ENCODE measurements around the gene RFX4. TPM values are rescaled to one million over a fixed set of nuclear protein-coding genes. Genes with fewer than 3 reads are reported as not detected.

Gene RFX4
- total RNA-seq, 1 donor from 2014 or later: not detected

DNA sequence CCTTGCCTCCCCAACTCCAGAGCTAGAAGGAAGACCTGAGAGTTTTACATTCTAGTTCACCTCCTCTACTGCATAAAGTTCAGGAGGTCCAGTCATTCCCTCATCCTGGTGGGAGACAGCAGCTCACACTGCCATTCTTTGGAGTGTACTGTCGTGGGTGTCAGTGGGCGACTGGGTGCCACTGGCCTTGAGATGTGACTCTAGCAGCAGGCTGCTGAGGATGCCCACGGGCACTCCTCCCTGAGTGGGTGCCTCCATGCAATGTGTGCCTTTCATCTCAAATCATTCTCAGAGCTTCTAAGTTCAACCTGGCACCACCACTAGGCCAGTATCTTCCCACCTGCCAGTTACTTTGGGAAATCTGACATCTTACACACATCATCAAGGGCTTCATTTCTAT lies 12.5 kb downstream of the RFX4 start:
- Histone ChIP-seq H3K4me3 (no peak overlapping the region), H3K36me3 (no peaks in the 10 kb centered on the region), H3K27ac (replicated peaks) (no peak overlapping the region), H3K9me3 (replicated peaks) (no peaks in the 10 kb centered on the region), H3K27me3 (ENCODE audit: low read depth) (peaks cover 91% of the 10 kb centered on the region), H3K4me1 (no peaks in the 10 kb centered on the region)
- DNase-seq: no peak
- intact Hi-C loops (cut with micrococcal nuclease): no loop called here
- no peak for TF ChIP-seq CTCF (IDR thresholded peaks at IDR 0.05; ENCODE audit: borderline replicate concordance)

DNA sequence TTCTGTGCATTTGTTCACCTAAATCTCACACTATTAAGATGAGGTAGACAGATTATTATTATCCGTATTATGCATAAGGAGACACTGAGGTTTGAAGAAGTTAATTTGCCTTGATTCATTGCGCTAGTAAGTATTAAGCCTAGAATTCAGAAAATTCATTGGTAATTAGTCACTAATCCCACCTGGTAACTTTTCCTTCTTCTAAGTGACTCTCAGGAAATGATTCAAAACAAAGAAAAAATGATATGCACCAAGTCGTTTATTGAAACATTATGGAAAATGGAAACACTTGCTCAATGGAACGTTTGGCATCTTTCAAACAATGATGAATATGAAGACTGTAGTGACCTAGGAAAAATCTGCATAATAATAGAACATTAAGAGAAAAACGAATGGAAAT lies 15.2 kb downstream of the RFX4 start:
- no peak for DNase-seq
- Histone ChIP-seq H3K9me3 (replicated peaks) (no peaks in the 10 kb centered on the region), H3K27me3 (ENCODE audit: low read depth) (peaks cover 89% of the 10 kb centered on the region), H3K27ac (replicated peaks) (no peak overlapping the region), H3K4me1 (no peaks in the 10 kb centered on the region), H3K4me3 (no peak overlapping the region), H3K36me3 (no peaks in the 10 kb centered on the region)
- intact Hi-C loops (cut with micrococcal nuclease): no loop called here
- TF ChIP-seq CTCF (IDR thresholded peaks at IDR 0.05; ENCODE audit: borderline replicate concordance): no peak

- Histone ChIP-seq H3K36me3 (no peaks in the 10 kb centered on the region), H3K4me3 (no peak overlapping the region), H3K27me3 (ENCODE audit: low read depth) (peaks cover 80% of the 10 kb centered on the region), H3K9me3 (replicated peaks) (no peaks in the 10 kb centered on the region), H3K4me1 (no peaks in the 10 kb centered on the region), H3K27ac (replicated peaks) (no peak overlapping the region)
- DNase-seq: no peak
- no peak for TF ChIP-seq CTCF (IDR thresholded peaks at IDR 0.05; ENCODE audit: borderline replicate concordance)
- intact Hi-C loops (cut with micrococcal nuclease): no loop called here
Measured at GRCh38 chr12:106599302-106599701, 16.5 kb downstream of the RFX4 start.

DNA sequence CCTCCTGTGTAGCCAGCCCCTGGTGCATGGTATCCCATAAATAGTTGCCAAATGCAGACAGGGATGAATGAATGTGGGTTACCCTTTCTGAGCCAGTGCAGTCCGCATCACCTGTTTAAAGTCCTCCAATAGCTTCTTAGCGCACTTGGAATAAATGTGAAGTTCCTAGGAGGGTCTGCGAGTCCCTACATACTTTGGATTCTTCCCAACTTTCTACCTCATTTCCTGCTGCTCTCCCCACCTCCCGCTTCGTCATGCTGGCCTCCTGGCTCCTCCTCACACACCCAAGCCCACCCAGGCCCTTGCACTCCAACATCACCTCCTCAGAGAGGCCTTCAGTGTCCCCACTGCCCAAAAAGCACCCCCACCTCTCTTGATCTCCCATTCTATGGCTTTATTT lies 17.7 kb downstream of the RFX4 start:
- no peak for DNase-seq
- Histone ChIP-seq H3K27me3 (ENCODE audit: low read depth) (peaks cover 71% of the 10 kb centered on the region), H3K27ac (replicated peaks) (no peak overlapping the region), H3K36me3 (no peaks in the 10 kb centered on the region), H3K4me3 (no peak overlapping the region), H3K9me3 (replicated peaks) (no peaks in the 10 kb centered on the region), H3K4me1 (no peaks in the 10 kb centered on the region)
- TF ChIP-seq CTCF (IDR thresholded peaks at IDR 0.05; ENCODE audit: borderline replicate concordance): no peak
- intact Hi-C loops (cut with micrococcal nuclease): no loop called here

DNA sequence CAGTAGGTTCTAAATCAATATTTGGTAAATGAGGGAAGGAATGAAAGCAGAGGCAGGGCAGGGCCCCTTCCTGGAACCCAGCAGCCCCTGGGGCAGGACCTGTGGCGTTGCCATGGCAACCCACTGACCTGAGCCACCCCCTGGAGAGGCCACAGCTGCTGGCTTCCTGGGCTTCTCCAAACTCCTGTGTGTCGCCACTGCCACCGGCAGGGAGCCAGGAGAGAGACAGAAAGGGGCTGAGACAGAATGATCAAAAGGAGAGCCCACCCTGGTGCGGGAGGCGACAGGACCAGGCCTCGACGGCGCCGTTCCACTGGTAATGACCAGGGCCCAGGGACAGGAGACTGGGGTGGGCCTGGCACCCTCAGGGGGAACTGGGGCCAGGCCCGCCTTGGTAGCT lies 18.2 kb downstream of the RFX4 start:
- Histone ChIP-seq H3K36me3 (no peaks in the 10 kb centered on the region), H3K27me3 (ENCODE audit: low read depth) (peaks cover 71% of the 10 kb centered on the region), H3K9me3 (replicated peaks) (no peaks in the 10 kb centered on the region), H3K27ac (replicated peaks) (no peak overlapping the region), H3K4me1 (no peaks in the 10 kb centered on the region), H3K4me3 (no peak overlapping the region)
- no peak for DNase-seq
- no peak for TF ChIP-seq CTCF (IDR thresholded peaks at IDR 0.05; ENCODE audit: borderline replicate concordance)
- intact Hi-C loops (cut with micrococcal nuclease): no loop called here

DNA sequence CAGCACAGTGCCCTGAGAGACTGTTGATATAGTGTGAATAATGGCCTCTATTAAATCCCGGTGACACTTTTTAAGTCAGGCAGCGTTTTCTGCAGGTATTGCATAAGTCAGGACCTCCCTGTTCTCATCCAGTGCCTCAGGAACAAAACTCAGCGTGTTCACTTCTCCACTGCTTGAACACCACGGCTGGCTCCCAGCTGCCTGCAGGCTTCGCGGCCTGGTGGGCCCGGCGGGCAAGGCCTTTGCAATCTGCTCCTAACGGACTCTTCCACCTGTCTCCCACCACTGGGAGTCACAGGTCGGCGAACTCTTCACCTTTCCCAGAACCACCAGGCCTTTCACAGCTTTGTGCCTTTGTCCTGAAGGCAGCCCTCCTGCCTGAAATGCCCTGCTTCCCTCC lies 18.7 kb downstream of the RFX4 start:
- DNase-seq: no peak
- intact Hi-C loops (cut with micrococcal nuclease): no loop called here
- Histone ChIP-seq H3K36me3 (no peaks in the 10 kb centered on the region), H3K4me1 (no peaks in the 10 kb centered on the region), H3K9me3 (replicated peaks) (no peaks in the 10 kb centered on the region), H3K27ac (replicated peaks) (no peak overlapping the region), H3K4me3 (no peak overlapping the region), H3K27me3 (ENCODE audit: low read depth) (peaks cover 69% of the 10 kb centered on the region)
- TF ChIP-seq CTCF (IDR thresholded peaks at IDR 0.05; ENCODE audit: borderline replicate concordance): no peak
